T-cell (primary cell): ENCODE results near the gene GTF2F1. TPM values are rescaled to one million over a fixed set of nuclear protein-coding genes. Genes with fewer than 3 reads are reported as not detected.

Source experiments
- total RNA-seq, 35 experiments: library from RNA in 6 of 35; stranded (reverse) in 6 of 35; fragments of 120-200 nt in 1 of 35; gene quantifications; one replicate each; pipeline versions ENCODE4 v1.2.1 to v1.2.4 and lab custom pipeline; 2013 to 2026

GTF2F1 gene
- total RNA-seq, 5 donors from 2014 or later (not counting 1 experiment from before 2014, with no cell fraction given): 52.6 to 63.1 (median 60.3) TPM

Other genes with a start within 250 kb of the GTF2F1 start
- gene MLLT1, start 113.2 kb downstream of the GTF2F1 start, total RNA-seq: 10 to 100 TPM; 31.4 to 59.8 (median 57.2) TPM
- gene ACER1, start 59.6 kb downstream of the GTF2F1 start, total RNA-seq: 1 to 10 TPM in 2 of 5 donors, under 1 TPM in 3; 0.16 to 2.7 (median 0.63) TPM
- gene CLPP, start 31.6 kb downstream of the GTF2F1 start, total RNA-seq: 10 to 100 TPM; 74.0 to 92.0 (median 77.2) TPM
- gene ALKBH7, start 20.4 kb downstream of the GTF2F1 start, total RNA-seq: 10 to 100 TPM; 49.9 to 94.8 (median 83.5) TPM
- gene PSPN, start 17.2 kb downstream of the GTF2F1 start, total RNA-seq: 1 to 10 TPM; 1.7 to 4.1 (median 3.2) TPM
- 100 to 1,000 TPM; 147 to 194 (median 189) TPM for gene KHSRP, start 31.6 kb upstream of the GTF2F1 start, total RNA-seq
- gene SLC25A41, start 40.6 kb upstream of the GTF2F1 start, total RNA-seq: under 1 TPM in 3 of 5 donors, not detected in 2; 0.33 to 0.35 (median 0.33) TPM
- gene SLC25A23, start 66.6 kb upstream of the GTF2F1 start, total RNA-seq: 10 to 100 TPM; 15.5 to 28.0 (median 25.5) TPM
- 1 to 10 TPM; 5.7 to 6.5 (median 5.9) TPM for gene CRB3, start 71.1 kb upstream of the GTF2F1 start, total RNA-seq
- 100 to 1,000 TPM; 107 to 140 (median 114) TPM for gene DENND1C, start 88.6 kb upstream of the GTF2F1 start, total RNA-seq
- gene TUBB4A, start 109.1 kb upstream of the GTF2F1 start, total RNA-seq: 1 to 10 TPM; 3.3 to 7.6 (median 5.0) TPM
- 1 to 10 TPM; 1.3 to 6.0 (median 1.6) TPM for gene TNFSF9, start 137.9 kb upstream of the GTF2F1 start, total RNA-seq
- 1 to 10 TPM; 1.9 to 4.3 (median 2.0) TPM for gene CD70, start 198.0 kb upstream of the GTF2F1 start, total RNA-seq